Motor neuron (in vitro differentiated cells): ENCODE results near the gene IL17RA. TPM values are rescaled to one million over a fixed set of nuclear protein-coding genes. Genes with fewer than 3 reads are reported as not detected.
A peak's percentile ranks its signal among the peaks of the same experiment; 100 is the strongest.

Experiments used
- ATAC-seq, 8 experiments: fragments of 200-7000 bp; cut with Tn5 transposase; replicated peaks in 6 of 8; 2 replicates each; pipeline ENCODE4 v1.8.0; 2021; ENCODE audit warnings: mild to moderate bottlenecking in 8 of 8, moderate library complexity in 8 of 8
- H3K27ac ChIP-seq, 2 donors: fragments of 250-450 bp; sonication (Bioruptor Pico); 2 replicates each; pipeline ENCODE4 v1.9.0; 2021; ENCODE audit warnings: antibody characterized with exemption in 2 of 2, mild to moderate bottlenecking in 2 of 2, moderate library complexity in 1 of 2
- H3K4me1 ChIP-seq, 2 donors: fragments of 250-450 bp; sonication (Bioruptor Pico); replicated peaks in 1 of 2; 2 replicates each; pipeline ENCODE4 v1.6.1; 2021; ENCODE audit warnings: antibody characterized with exemption in 2 of 2, mild to moderate bottlenecking in 2 of 2, moderate library complexity in 1 of 2
- H3K4me3 ChIP-seq, 5 donors: fragments of 250-450 bp; sonication (Bioruptor Pico); 2 replicates each; pipeline ENCODE4 v1.9.0; 2021; ENCODE audit warnings: antibody characterized with exemption in 5 of 5, mild to moderate bottlenecking in 5 of 5, moderate library complexity in 4 of 5
- WGBS, 10 experiments: fragments of 450-650 bp; shearing (Covaris generic); methylation state at CpG; one replicate each; pipeline ENCODE4 v1.0.0; 2022; 5-methylcytosine and 5-hydroxymethylcytosine counted together
- in situ Hi-C, 9 experiments: fragments of 400-800 bp; cut with MboI; loops; one replicate each; pipeline ENCODE4 v1.15.0; 2021; ENCODE audit warnings: low sequenced_read_pairs in 9 of 9, low pct_unique_long_range_greater_than_20kb in 2 of 9; ENCODE audit not compliant: unreplicated experiment in 9 of 9
- total RNA-seq, 8 experiments: library from RNA; unstranded; fragments of 300-600 nt; gene quantifications; 2 replicates each; pipeline versions ENCODE4 v1.2.3 to v1.2.4, GENCODE V29; 2022

The IL17RA gene
- total RNA-seq, 8 experiments from 2014 or later = 0.27 to 7.2 (median 2.2) TPM

GRCh38 chr22:17161991-17162390 is 77.2 kb downstream of the IL17RA start:
- 80 to 100% (median 98%) methylated on average over 1 to 3 of the region's 3 CpGs; no CpG with 5 or more reads in 2 of the 10 experiments for WGBS, 10 experiments
- Histone ChIP-seq H3K4me3 (no peak overlapping the region), H3K27ac (no peak overlapping the region), H3K4me1 (peaks cover 11 to 16% of the 10 kb centered on the region in 2 donors)
- no peak for ATAC-seq
- in situ Hi-C loops = loop anchor here in 2 of 9 experiments (25.0 kb wide), 1 partner anchor 325 kb away; no protein-coding TSS in a partner anchor

GRCh38 chr22:17162731-17163130 is 77.9 kb downstream of the IL17RA start:
- H3K4me1 ChIP-seq = peaks cover 7 to 8% of the 10 kb centered on the region in 2 donors
- in situ Hi-C loops = loop anchor here in 2 of 9 experiments (25.0 kb wide), 1 partner anchor 325 kb away; no protein-coding TSS in a partner anchor
- WGBS, 10 experiments = 67 to 100% (median 86%) methylated on average over 1 to 8 of the region's 8 CpGs
- no peak overlapping the region for H3K27ac ChIP-seq
- no peak overlapping the region for H3K4me3 ChIP-seq
- ATAC-seq = no peak

- Histone ChIP-seq H3K4me1 (peaks cover 3 to 6% of the 10 kb centered on the region in 2 donors), H3K27ac (no peak overlapping the region), H3K4me3 (no peak overlapping the region)
- 60 to 96% (median 80%) methylated on average over 1 to 3 of the region's 3 CpGs; no CpG with 5 or more reads in 2 of the 10 experiments for WGBS, 10 experiments
- in situ Hi-C loops = loop anchor here in 2 of 9 experiments (25.0 kb wide), 1 partner anchor 323 kb away; no protein-coding TSS in a partner anchor
- ATAC-seq = peak in 2 of 8 experiments; percentile 23 to 41
These were observed 79.7 kb downstream of the IL17RA start for GRCh38 chr22:17164392-17165024.

Other genes starting within 250 kb of the IL17RA start
- gene GAB4, start 76.8 kb upstream of the IL17RA start, total RNA-seq = under 1 TPM in 5 of 8 experiments, not detected in 3; 0.04 to 0.47 (median 0.25) TPM
- gene TMEM121B, start 36.4 kb downstream of the IL17RA start, total RNA-seq = 10 to 100 TPM in 1 of 8 experiments, 1 to 10 TPM in 4, under 1 TPM in 3; 0.15 to 10.3 (median 4.9) TPM
- 10 to 100 TPM; 20.5 to 38.0 (median 31.8) TPM for gene HDHD5, start 74.3 kb downstream of the IL17RA start, total RNA-seq
- 10 to 100 TPM in 4 of 8 experiments, 1 to 10 TPM in 3, under 1 TPM in 1; 0.90 to 42.0 (median 15.8) TPM for gene ADA2, start 134.4 kb downstream of the IL17RA start, total RNA-seq